ENCODE measurements around the gene GAS2L2.

The GAS2L2 gene

GRCh38 chr17:35749560-35750412, 3.3 kb downstream of the GAS2L2 start:
- DNase-seq (ENCODE audit: low read depth): no peak
- H3K4me3 ChIP-seq (ENCODE audit: low read depth, low read length): peak overlapping the region; percentile 27

GRCh38 chr17:35748979-35749378, 4.1 kb downstream of the GAS2L2 start:
- H3K4me3 ChIP-seq (ENCODE audit: low read depth, low read length): no peak overlapping the region
- no peak for DNase-seq (ENCODE audit: low read depth)

- H3K4me3 ChIP-seq (ENCODE audit: low read depth, low read length): no peak overlapping the region
- no peak for DNase-seq (ENCODE audit: low read depth)
Measured at GRCh38 chr17:35748341-35748841, 4.6 kb downstream of the GAS2L2 start.

GRCh38 chr17:35747540-35748017, 5.5 kb downstream of the GAS2L2 start:
- no peak overlapping the region for H3K4me3 ChIP-seq (ENCODE audit: low read depth, low read length)
- no peak for DNase-seq (ENCODE audit: low read depth)

- H3K4me3 ChIP-seq (ENCODE audit: low read depth, low read length): no peak overlapping the region
- no peak for DNase-seq (ENCODE audit: low read depth)
Measured at GRCh38 chr17:35745749-35746320, 7.2 kb downstream of the GAS2L2 start.

- H3K4me3 ChIP-seq (ENCODE audit: low read depth, low read length): no peak overlapping the region
- no peak for DNase-seq (ENCODE audit: low read depth)
Measured at GRCh38 chr17:35745246-35745645, 7.8 kb downstream of the GAS2L2 start.

- DNase-seq (ENCODE audit: low read depth): no peak
- H3K4me3 ChIP-seq (ENCODE audit: low read depth, low read length): no peak overlapping the region
Measured at GRCh38 chr17:35744830-35745229, 8.2 kb downstream of the GAS2L2 start.

GRCh38 chr17:35743626-35744328, 9.3 kb downstream of the GAS2L2 start:
- no peak for DNase-seq (ENCODE audit: low read depth)
- H3K4me3 ChIP-seq (ENCODE audit: low read depth, low read length): no peak overlapping the region

- no peak overlapping the region for H3K4me3 ChIP-seq (ENCODE audit: low read depth, low read length)
- DNase-seq (ENCODE audit: low read depth): no peak
Measured at GRCh38 chr17:35742896-35743477, 10.1 kb downstream of the GAS2L2 start.

GRCh38 chr17:35742496-35742895, 10.5 kb downstream of the GAS2L2 start:
- H3K4me3 ChIP-seq (ENCODE audit: low read depth, low read length): no peak overlapping the region
- no peak for DNase-seq (ENCODE audit: low read depth)

- H3K4me3 ChIP-seq (ENCODE audit: low read depth, low read length): no peak overlapping the region
- DNase-seq (ENCODE audit: low read depth): no peak
Measured at GRCh38 chr17:35740997-35741931, 11.8 kb downstream of the GAS2L2 start.

GRCh38 chr17:35740216-35740615, 12.8 kb downstream of the GAS2L2 start:
- H3K4me3 ChIP-seq (ENCODE audit: low read depth, low read length): no peak overlapping the region

GRCh38 chr17:35738519-35739133, 14.4 kb downstream of the GAS2L2 start:
- no peak for DNase-seq (ENCODE audit: low read depth)
- H3K4me3 ChIP-seq (ENCODE audit: low read depth, low read length): no peak overlapping the region

More at GRCh38 chr17:35740216-35740615, 12.8 kb downstream of the GAS2L2 start:
- no peak for DNase-seq (ENCODE audit: low read depth)

GRCh38 chr17:35736236-35736635, 16.8 kb downstream of the GAS2L2 start:
- no peak for DNase-seq (ENCODE audit: low read depth)
- H3K4me3 ChIP-seq (ENCODE audit: low read depth, low read length): no peak overlapping the region

- DNase-seq (ENCODE audit: low read depth): no peak
- H3K4me3 ChIP-seq (ENCODE audit: low read depth, low read length): no peak overlapping the region
Measured at GRCh38 chr17:35735036-35735805, 17.8 kb downstream of the GAS2L2 start.

- H3K4me3 ChIP-seq (ENCODE audit: low read depth, low read length): no peak overlapping the region
- no peak for DNase-seq (ENCODE audit: low read depth)
Measured at GRCh38 chr17:35734396-35734795, 18.6 kb downstream of the GAS2L2 start.

- no peak for DNase-seq (ENCODE audit: low read depth)
- no peak overlapping the region for H3K4me3 ChIP-seq (ENCODE audit: low read depth, low read length)
Measured at GRCh38 chr17:35733366-35733765, 19.7 kb downstream of the GAS2L2 start.

GRCh38 chr17:35732806-35733136, 20.3 kb downstream of the GAS2L2 start:
- no peak for DNase-seq (ENCODE audit: low read depth)
- no peak overlapping the region for H3K4me3 ChIP-seq (ENCODE audit: low read depth, low read length)

All from skeletal muscle cell (primary cell).